ENCODE measurements around the gene DSP.

- TF ChIP-seq CTCF (IDR thresholded peaks at IDR 0.05; ENCODE audit: low read depth, low read length) (peak; percentile 65), EZH2phosphoT487 (IDR thresholded peaks at IDR 0.05; ENCODE audit: low read depth) (no peak)
Measured at GRCh38 chr6:7615611-7616383, 74.3 kb downstream of the DSP start.

All from OCI-LY3 (cell line).